CD4-positive, alpha-beta T cell (primary cell): ENCODE measurements around the gene GALNT7. TPM values are rescaled to one million over a fixed set of nuclear protein-coding genes. Genes with fewer than 3 reads are reported as not detected.

Source experiments
- ATAC-seq: fragments of 200-7000 bp; cut with Tn5 transposase; one replicate; pipeline ENCODE4 v1.10.0; 2022; ENCODE audit warnings: mild to moderate bottlenecking; ENCODE audit not compliant: poor library complexity
- CTCF ChIA-PET: fragments of 350-600 bp; sonication (Branson Sonifier 250); formaldehyde crosslinking; loops from one replicate; lab custom pipeline; 2021; ENCODE audit warnings: antibody characterized with exemption, inconsistent platforms; lab: Charles Lee
- POLR2A ChIA-PET: fragments of 350-600 bp; sonication (Branson Sonifier 250); formaldehyde crosslinking; loops from one replicate; lab custom pipeline; 2021; ENCODE audit warnings: antibody characterized with exemption, inconsistent platforms; lab: Charles Lee
- DNase-seq, 14 experiments: peaks; one replicate each; pipeline ENCODE4 v3.0.0-alpha.2; 2013 to 2020; ENCODE audit warnings: mixed read lengths in 2 of 14
- H3K27ac ChIP-seq, 2 donors: one replicate each; pipeline versions ENCODE4 v1.5.1 to v1.7.0; 2013; ENCODE audit warnings: low read length in 2 of 2, low read depth in 1 of 2, mild to moderate bottlenecking in 1 of 2
- H3K27me3 ChIP-seq, 2 experiments: 1 replicate in 1 of 2; 2 replicates in 1 of 2; pipeline versions ENCODE4 v1.6.1 to v1.7.0; 2013; ENCODE audit warnings: low read length in 2 of 2, control low read depth in 1 of 2, mild to moderate bottlenecking in 1 of 2, moderate library complexity in 1 of 2; ENCODE audit not compliant: insufficient read depth in 2 of 2, control insufficient read depth in 1 of 2
- H3K36me3 ChIP-seq: one replicate; pipeline ENCODE4 v1.6.1; 2013; ENCODE audit warnings: low read length, control low read depth; ENCODE audit not compliant: insufficient read depth
- H3K4me1 ChIP-seq: one replicate; pipeline ENCODE4 v1.6.1; 2013; ENCODE audit warnings: low read length, control low read depth; ENCODE audit not compliant: insufficient read depth
- H3K4me3 ChIP-seq: one replicate; pipeline ENCODE4 v1.5.1; 2013; ENCODE audit warnings: mild to moderate bottlenecking, low read length, moderate library complexity
- H3K9me3 ChIP-seq, 2 experiments: 1 replicate in 1 of 2; 2 replicates in 1 of 2; pipeline versions ENCODE4 v1.6.1 to v1.7.0; 2013; ENCODE audit warnings: low read length in 2 of 2, mild to moderate bottlenecking in 2 of 2, control low read depth in 1 of 2, moderate library complexity in 1 of 2; ENCODE audit not compliant: control insufficient read depth in 1 of 2, insufficient read depth in 1 of 2
- H3K27ac Mint-ChIP-seq: one replicate; pipeline ENCODE4 v1.8.0; 2020; ENCODE audit warnings: mixed read lengths
- H3K27me3 Mint-ChIP-seq: one replicate; pipeline ENCODE4 v1.8.0; 2021; ENCODE audit warnings: mixed read lengths
- H3K36me3 Mint-ChIP-seq: one replicate; pipeline ENCODE4 v1.8.0; 2021; ENCODE audit warnings: low read depth, mixed read lengths
- H3K4me1 Mint-ChIP-seq: one replicate; pipeline ENCODE4 v1.8.0; 2021; ENCODE audit warnings: low read depth, mixed read lengths
- H3K4me3 Mint-ChIP-seq: one replicate; pipeline ENCODE4 v1.8.0; 2020; ENCODE audit warnings: mild to moderate bottlenecking, mixed read lengths
- H3K9me3 Mint-ChIP-seq: one replicate; pipeline ENCODE4 v1.8.0; 2020; ENCODE audit warnings: mixed read lengths
- CTCF ChIP-seq: fragments of 200-600 bp; IDR thresholded peaks from one replicate; pipeline ENCODE4 v1.8.0; 2022; ENCODE audit warnings: antibody characterized with exemption, mild to moderate bottlenecking
- intact Hi-C, 2 experiments: fragments of 100-400 bp; cut with DNase I in 1 of 2; cut with micrococcal nuclease in 1 of 2; formaldehyde crosslinking; loops; one replicate each; pipeline versions ENCODE4 v1.15.1 to v1.9.0; 2023 to 2025; cut with DNase I, micrococcal nuclease
- total RNA-seq, 174 experiments: library from RNA in 2 of 174; stranded (reverse) in 2 of 174; gene quantifications; one replicate each; pipeline ENCODE4 v1.2.3 and lab custom pipeline; 2021 to 2026

GALNT7 gene
- total RNA-seq, 2 experiments from 2014 or later = 4.6 to 4.8 TPM

DNA sequence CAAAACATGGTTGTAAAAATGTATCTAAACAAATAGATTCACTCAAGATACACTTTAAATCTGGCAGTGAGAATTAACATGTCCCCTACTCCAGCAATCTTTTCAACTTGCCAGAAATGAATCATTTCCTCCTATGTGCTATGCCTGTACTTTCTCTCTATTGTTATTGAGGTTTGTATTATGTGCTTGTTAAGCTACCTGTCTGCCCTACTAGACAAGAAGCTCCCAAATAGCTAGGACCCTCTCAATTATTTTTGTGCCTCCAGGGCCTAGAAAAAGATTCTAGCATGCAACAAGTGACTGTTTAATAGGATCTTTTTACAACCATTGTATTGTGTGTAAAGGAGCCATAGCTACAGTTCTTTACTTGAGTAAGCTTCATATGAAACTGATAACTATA lies 198.7 kb downstream of the GALNT7 start:
- H3K4me3 ChIP-seq = no peak overlapping the region
- Mint-ChIP-seq H3K9me3 (no peaks in the 10 kb centered on the region), H3K4me1 (peaks cover 31% of the 10 kb centered on the region), H3K36me3 (peaks cover 22% of the 10 kb centered on the region), H3K27me3 (peaks cover 11% of the 10 kb centered on the region), H3K4me3 (peak overlapping the region; percentile 43), H3K27ac (peak overlapping the region; percentile 43)
- ChIA-PET POLR2A (interaction anchor here (0.6 to 7.1 kb wide), 2 partner anchors 34 to 194 kb away, joined by 3 to 373 read pairs; partner anchors contain the start of gene HMGB2), CTCF (no interaction called here)
- ATAC-seq (no peak), DNase-seq (peak in 1 of 14 experiments; percentile 13)
- peaks cover 23% of the 10 kb centered on the region for H3K4me1 ChIP-seq
- H3K36me3 ChIP-seq = no peaks in the 10 kb centered on the region
- intact Hi-C loops = loop anchor here in 1 of 2 experiments (2.0 kb wide), 1 partner anchor 30 kb away; no protein-coding TSS in a partner anchor
- no peak overlapping the region for H3K27ac ChIP-seq
- no peaks in the 10 kb centered on the region for H3K9me3 ChIP-seq
- H3K27me3 ChIP-seq = no peaks in the 10 kb centered on the region
- TF ChIP-seq CTCF = no peak

DNA sequence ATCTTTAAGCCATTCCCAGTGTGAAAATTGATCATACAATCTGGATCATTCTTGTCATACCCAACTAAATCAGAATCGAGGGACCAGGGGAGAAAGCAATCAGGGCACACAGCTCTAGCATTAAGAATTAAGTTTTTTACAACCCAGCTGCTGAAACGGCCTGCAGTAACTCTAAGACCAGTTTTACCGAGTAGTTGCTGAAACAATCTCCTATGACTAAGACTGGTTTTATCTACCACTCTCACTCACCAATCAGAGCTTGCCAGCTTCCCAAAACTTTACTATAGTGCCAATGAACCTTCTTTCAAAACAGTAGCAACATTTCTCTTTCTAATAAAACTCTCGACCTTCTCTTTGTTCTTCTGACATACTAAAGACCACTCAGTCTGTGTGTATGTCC lies 199.3 kb downstream of the GALNT7 start:
- H3K27ac ChIP-seq = no peak overlapping the region
- H3K36me3 Mint-ChIP-seq = peaks cover 22% of the 10 kb centered on the region
- ATAC-seq = no peak

DNA sequence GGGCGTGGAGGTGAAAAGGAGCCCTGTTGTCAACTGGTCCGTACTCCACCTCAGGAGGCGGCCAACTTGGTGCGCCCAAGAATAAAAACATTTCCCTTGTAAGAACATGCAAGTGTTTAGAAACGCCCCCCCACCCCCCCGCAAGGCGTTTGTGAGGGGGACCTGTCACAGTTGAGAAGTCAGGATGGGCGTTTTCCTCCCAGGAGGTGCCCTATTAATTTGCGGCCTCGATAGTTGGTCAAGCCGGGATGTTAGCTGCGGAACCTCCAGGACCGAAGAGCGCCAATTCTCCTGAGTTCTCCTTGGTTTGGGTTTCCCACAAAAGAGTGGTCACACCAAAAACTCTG lies 201.5 kb downstream of the GALNT7 start:
- no peak for TF ChIP-seq CTCF
- Mint-ChIP-seq H3K4me1 (peaks cover 42% of the 10 kb centered on the region), H3K9me3 (no peaks in the 10 kb centered on the region), H3K36me3 (peaks cover 22% of the 10 kb centered on the region), H3K27ac (peak overlapping the region; percentile 87), H3K27me3 (peaks cover 27% of the 10 kb centered on the region), H3K4me3 (peak overlapping the region; percentile 91)
- DNase-seq (peak in 11 of 14 experiments; percentile 40 to 71 (median 59)), ATAC-seq (peak; percentile 30)
- H3K4me3 ChIP-seq = peak overlapping the region; percentile 96
- H3K27me3 ChIP-seq = no peaks in the 10 kb centered on the region
- POLR2A ChIA-PET = interaction anchor here (0.6 to 7.1 kb wide), 11 partner anchors 13 to 914 kb away, joined by 3 to 373 read pairs (median 6); partner anchors contain the start of genes CEP44, FBXO8, GALNT7 and HMGB2
- H3K9me3 ChIP-seq = no peaks in the 10 kb centered on the region
- peaks cover 30% of the 10 kb centered on the region for H3K4me1 ChIP-seq
- H3K36me3 ChIP-seq = no peaks in the 10 kb centered on the region
- CTCF ChIA-PET = interaction anchor here (0.8 to 1.7 kb wide), 4 partner anchors 8 to 50 kb away, joined by 3 to 7 read pairs (median 4); partner anchors contain the start of gene HMGB2
- intact Hi-C loops = loop anchor here (1.0 to 10.0 kb wide), 4 partner anchors 36 to 913 kb away; partner anchors contain the start of genes CEP44 (in 1 of the 2), FBXO8 (in 1 of the 2), GALNT7 (in 1 of the 2) and HMGB2 (in 1 of the 2)
- peak overlapping the region; percentile 58 to 88 for H3K27ac ChIP-seq

More for the DNA sequence above, 199.3 kb downstream of the GALNT7 start:
- intact Hi-C loops = loop anchor here in 1 of 2 experiments (2.0 kb wide), 1 partner anchor 31 kb away; no protein-coding TSS in a partner anchor
- Histone ChIP-seq H3K27me3 (no peaks in the 10 kb centered on the region), H3K36me3 (no peaks in the 10 kb centered on the region), H3K4me3 (no peak overlapping the region), H3K9me3 (no peaks in the 10 kb centered on the region), H3K4me1 (peaks cover 26% of the 10 kb centered on the region)
- H3K4me1 Mint-ChIP-seq = peaks cover 38% of the 10 kb centered on the region
- H3K27me3 Mint-ChIP-seq = peaks cover 15% of the 10 kb centered on the region
- H3K27ac Mint-ChIP-seq = no peak overlapping the region
- H3K9me3 Mint-ChIP-seq = no peaks in the 10 kb centered on the region
- ChIA-PET CTCF (no interaction called here), POLR2A (interaction anchor here (0.6 to 7.1 kb wide), 2 partner anchors 35 to 194 kb away, joined by 3 to 373 read pairs; partner anchors contain the start of gene HMGB2)
- DNase-seq = no peak
- H3K4me3 Mint-ChIP-seq = peak overlapping the region; percentile 20
- TF ChIP-seq CTCF = no peak
